A549 treated with ZK216348 at 1 μM for 4 hours (cell line): Measurements from ENCODE around the gene CIDEC. TPM values are rescaled to one million over a fixed set of nuclear protein-coding genes. Genes with fewer than 3 reads are reported as not detected.

Experiments
- total RNA-seq: library from RNA; stranded (reverse); fragments of 200-300 nt; extraction: Qiagen RNA extraction; gene quantifications from 5 replicates; pipeline ENCODE4 v1.2.3, GENCODE V29; 2022; ENCODE audit warnings: low read depth

Gene CIDEC
- total RNA-seq = 26.1 to 42.7 TPM (median 29.8 TPM) in 5 replicates

GRCh38 chr3:9879830-9880549, at the start of gene CIDEC:
Gene CIDEC (minus strand): TSS chr3:9880253. CDS start chr3:9878486, 1,767 bp downstream.

GRCh38 chr3:9916734-9917680, 37.0 kb upstream of the CIDEC start, which contains the start of gene IL17RC:
Gene IL17RC (plus strand): TSS chr3:9917098. CDS start chr3:9917316, 218 bp downstream.

GRCh38 chr3:9902372-9903237, 22.6 kb upstream of the CIDEC start, which contains the start of gene IL17RE:
Gene IL17RE (plus strand): TSS chr3:9902848. CDS start chr3:9902933, 85 bp downstream.

GRCh38 chr3:9890249-9891071, 10.4 kb upstream of the CIDEC start, which contains the start of gene JAGN1:
Gene JAGN1 (plus strand): TSS chr3:9890610. CDS start chr3:9890723, 113 bp downstream.

GRCh38 chr3:9843715-9844438, 36.2 kb downstream of the CIDEC start, which contains the start of gene RPUSD3:
Gene RPUSD3 (minus strand): TSS chr3:9844008. CDS start chr3:9843990, 18 bp downstream.

Other genes starting within 250 kb of the CIDEC start
- gene MTMR14, start 230.7 kb downstream of the CIDEC start, total RNA-seq = 25.7 to 33.1 TPM (median 29.2 TPM) in 5 replicates
- gene CPNE9, start 176.4 kb downstream of the CIDEC start, total RNA-seq = 0.14 to 0.30 TPM (median 0.21 TPM) in 3 of 5 replicates, not detected in the others
- 14.5 to 19.9 TPM (median 18.9 TPM) in 5 replicates for gene BRPF1, start 148.5 kb downstream of the CIDEC start, total RNA-seq
- 14.0 to 20.5 TPM (median 18.5 TPM) in 5 replicates for gene OGG1, start 130.3 kb downstream of the CIDEC start, total RNA-seq
- gene CAMK1, start 110.3 kb downstream of the CIDEC start, total RNA-seq = 11.6 to 21.8 TPM (median 17.7 TPM) in 5 replicates
- 52.0 to 62.4 TPM (median 59.5 TPM) in 5 replicates for gene TADA3, start 87.8 kb downstream of the CIDEC start, total RNA-seq
- gene ARPC4, start 87.2 kb downstream of the CIDEC start, total RNA-seq = 142 to 221 TPM (median 156 TPM) in 5 replicates
- gene TTLL3, start 70.0 kb downstream of the CIDEC start, total RNA-seq = 5.3 to 8.0 TPM (median 6.6 TPM) in 5 replicates
- gene RPUSD3, start 36.2 kb downstream of the CIDEC start, total RNA-seq = 36.5 to 61.4 TPM (median 53.3 TPM) in 5 replicates
- 72.0 to 87.1 TPM (median 82.0 TPM) in 5 replicates for gene JAGN1, start 10.4 kb upstream of the CIDEC start, total RNA-seq
- gene IL17RE, start 22.6 kb upstream of the CIDEC start, total RNA-seq = 1.1 to 4.2 TPM (median 1.5 TPM) in 5 replicates
- gene IL17RC, start 36.8 kb upstream of the CIDEC start, total RNA-seq = 15.2 to 24.5 TPM (median 18.9 TPM) in 5 replicates
- 8.1 to 15.6 TPM (median 13.7 TPM) in 5 replicates for gene CRELD1, start 53.6 kb upstream of the CIDEC start, total RNA-seq
- 0.66 to 1.8 TPM (median 1.5 TPM) in 5 replicates for gene PRRT3, start 72.2 kb upstream of the CIDEC start, total RNA-seq
- 109 to 129 TPM (median 119 TPM) in 5 replicates for gene EMC3, start 106.6 kb upstream of the CIDEC start, total RNA-seq
- gene FANCD2, start 146.2 kb upstream of the CIDEC start, total RNA-seq = 18.3 to 24.5 TPM (median 19.5 TPM) in 5 replicates
- gene FANCD2OS, start 228.0 kb upstream of the CIDEC start, total RNA-seq = not detected in 5 replicates
- gene BRK1, start 235.4 kb upstream of the CIDEC start, total RNA-seq = 168 to 188 TPM (median 174 TPM) in 5 replicates